Stimulated activated CD4-positive, alpha-beta T cell treated with anti-CD3 and anti-CD28 coated beads, Interleukin-1b, Interleukin-23, amount 100 ng/mL, for 24 hours (primary cell): ENCODE measurements around the gene SLAIN2.
A peak's percentile ranks its signal among the peaks of the same experiment; 100 is the strongest.

ENCODE experiments used
- DNase-seq, 4 experiments: peaks; one replicate each; pipeline ENCODE4 v3.0.0-alpha.2; 2020; ENCODE audit warnings: low read depth in 4 of 4, low spot score in 1 of 4

Gene SLAIN2

DNA sequence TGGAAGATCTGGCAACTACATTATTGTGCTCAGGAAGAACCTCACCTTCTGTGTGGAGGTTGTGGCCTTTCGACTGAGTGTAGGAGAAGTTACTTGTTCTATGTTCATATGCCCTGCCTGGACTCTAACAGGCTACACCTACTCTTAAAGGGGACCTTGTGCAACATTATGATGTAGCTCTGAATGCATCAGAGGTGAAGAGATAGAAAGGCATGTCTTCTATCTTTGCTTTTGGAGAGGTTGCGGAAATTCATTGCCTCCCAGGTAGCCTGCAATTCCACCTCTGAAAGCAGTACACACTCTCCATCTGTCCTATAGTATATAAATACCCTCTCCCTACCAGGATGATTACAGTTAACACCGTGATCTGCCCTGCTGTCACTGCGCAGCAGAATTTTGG is 7.1 kb upstream of the SLAIN2 start:
- DNase-seq, result no peak

DNA sequence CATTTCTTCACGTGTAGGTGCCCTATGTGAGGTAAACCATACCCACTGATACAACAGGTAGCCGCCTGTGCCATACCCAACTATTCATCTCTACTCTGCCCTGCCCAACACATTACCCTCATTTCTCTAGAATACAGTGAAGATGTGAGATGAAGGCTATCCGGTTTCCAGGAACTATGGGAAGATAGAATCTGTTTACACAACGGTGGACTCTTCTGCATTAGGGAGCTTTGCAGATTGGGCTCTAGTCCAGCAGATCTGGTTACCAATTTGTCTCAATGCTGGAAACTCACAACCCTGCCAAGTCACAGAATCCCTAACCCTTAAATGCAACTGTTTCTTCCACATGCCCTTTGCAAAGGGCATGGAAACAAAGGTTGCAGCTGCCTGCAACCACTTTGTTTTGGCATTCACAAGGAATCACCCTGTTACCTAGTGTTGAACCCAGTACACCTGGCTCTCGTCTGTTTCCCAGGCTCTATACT is 6.4 kb upstream of the SLAIN2 start:
- DNase-seq, result no peak

- DNase-seq, result no peak
Measured at GRCh38 chr4:48336146-48336870, 5.0 kb upstream of the SLAIN2 start.

DNA sequence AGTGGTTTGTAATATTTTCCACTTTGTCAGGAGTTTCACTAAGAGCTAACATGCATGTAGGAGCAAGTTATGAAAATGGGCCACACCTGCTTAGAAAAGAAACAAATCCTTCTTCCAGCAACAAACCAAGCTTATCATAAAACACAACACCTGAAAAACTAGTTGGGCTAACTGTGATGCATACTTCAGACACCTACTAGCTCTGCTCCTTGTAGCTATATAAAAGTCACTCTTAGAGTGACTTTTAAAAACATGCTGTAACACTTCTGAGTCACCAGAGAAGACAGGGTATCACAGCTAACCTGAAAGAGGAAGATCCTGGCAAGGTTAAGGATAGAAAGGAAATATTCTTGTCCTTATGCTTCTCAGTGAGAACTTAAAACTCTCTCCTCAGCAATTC is 3.6 kb upstream of the SLAIN2 start:
- DNase-seq, result no peak

DNA sequence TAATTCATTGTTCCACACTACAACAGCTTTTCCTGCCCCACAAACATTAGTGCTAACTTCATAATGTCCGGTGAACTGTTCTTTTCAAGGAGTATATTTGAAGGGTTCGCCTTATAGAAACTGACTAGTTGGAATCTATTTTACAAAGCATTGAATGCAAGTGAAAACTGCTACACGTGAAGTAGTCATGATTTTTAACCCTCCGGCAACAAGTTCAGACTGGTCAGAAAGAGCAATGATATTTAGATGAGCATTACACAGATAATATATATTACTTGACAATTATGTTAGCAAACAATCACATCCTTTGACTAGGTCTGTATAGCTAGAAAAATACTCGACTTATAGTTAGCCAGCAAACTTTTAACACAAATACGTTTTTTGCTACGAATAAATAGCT is 1.7 kb upstream of the SLAIN2 start:
- no peak for DNase-seq

DNA sequence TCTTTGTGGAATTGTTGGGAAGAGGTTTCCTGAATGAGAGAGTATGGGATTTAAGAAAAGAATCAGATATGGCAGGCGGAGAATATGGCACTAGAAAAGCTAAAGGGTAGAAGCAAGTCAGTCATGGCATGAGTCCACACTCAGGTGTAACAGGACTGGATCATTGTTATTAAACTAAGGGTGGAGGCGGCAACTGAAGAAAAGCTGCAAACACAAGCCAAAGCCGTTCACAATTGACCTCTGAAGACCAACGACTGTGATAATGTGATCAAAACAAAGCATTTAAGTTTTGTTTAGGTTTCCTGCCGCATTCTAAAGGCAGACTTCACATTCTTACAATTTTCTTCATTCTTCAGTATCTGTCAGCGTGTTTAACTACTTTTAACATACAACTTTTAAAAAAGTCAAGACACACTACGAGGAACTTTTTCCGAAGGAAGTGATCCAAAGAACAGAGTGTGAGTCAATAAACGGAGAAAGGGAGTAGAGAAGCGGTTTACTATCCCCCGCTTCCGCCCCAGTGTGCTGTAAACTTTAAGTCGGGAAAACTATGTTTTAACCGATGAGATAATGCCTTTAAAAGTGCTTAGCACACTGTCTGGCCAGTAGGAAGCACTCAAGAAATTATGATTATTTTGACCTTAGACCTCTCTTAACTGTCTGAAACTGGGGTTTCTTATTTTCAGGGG is 909 bp upstream of the SLAIN2 start:
- peak in 1 of 4 experiments; percentile 3 for DNase-seq

DNA sequence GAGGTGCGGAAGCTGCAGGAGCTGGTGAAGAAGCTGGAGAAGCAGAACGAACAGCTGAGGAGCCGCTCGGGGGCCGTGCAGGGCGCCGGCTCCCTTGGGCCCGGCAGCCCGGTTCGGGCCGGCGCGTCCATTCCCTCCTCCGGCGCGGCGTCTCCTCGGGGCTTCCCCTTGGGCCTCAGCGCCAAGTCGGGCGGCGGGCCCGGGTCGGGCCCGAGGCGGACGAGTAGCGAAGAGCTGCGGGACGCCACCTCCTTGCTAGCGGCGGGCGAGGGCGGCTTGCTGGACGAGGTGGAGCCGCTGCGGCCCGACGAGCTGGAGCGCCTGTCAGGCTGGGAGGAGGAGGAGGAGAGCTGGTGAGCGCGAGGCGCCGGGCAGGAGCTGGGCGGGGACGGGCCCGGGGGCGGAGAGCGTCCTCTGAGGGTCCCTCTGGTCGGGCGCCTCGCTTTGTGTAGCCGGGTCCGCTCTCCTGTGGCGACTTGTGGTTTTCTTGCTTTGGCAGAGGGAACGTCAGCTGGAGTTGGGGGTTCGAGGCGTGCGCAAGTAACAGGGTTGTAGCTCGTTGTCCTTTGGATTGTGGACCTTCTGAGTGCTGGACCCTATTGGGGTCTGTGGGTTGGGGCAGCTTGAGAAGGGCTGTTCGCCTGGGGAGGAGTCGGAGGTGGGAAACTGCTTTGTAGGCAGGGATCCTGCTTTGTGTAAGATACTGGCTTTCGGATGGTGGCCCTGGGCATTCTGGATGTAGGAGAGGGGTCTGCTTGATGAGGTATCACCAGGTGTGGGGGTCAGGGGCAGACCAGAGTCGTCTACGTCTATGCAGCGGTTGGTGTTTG is 662 bp downstream of the SLAIN2 start:
- DNase-seq, result peak in 3 of 4 experiments; percentile 16 to 34 (median 27)

- no peak for DNase-seq
Measured at GRCh38 chr4:48342606-48342880, 1.2 kb downstream of the SLAIN2 start.

DNA sequence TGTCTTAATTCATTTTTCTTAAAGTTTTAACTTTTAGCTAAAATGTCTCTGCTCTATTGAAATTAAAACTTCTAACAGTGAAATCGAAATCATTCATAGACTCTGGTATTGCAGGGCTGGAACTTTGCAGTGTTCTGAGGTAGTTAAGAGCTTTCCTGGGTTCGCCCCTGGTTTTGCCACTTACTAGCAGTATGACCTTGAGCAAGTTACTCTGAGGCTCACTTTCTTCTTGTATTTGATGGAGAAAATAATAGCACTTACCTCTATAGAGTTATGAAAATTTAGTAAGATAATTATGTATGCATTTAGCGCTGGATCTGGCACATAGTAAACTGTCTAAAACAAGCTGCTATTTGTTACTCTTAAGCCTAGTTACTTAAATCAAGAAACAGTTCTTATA is 1.7 kb downstream of the SLAIN2 start:
- no peak for DNase-seq

GRCh38 chr4:48343551-48343950 is 2.2 kb downstream of the SLAIN2 start:
- no peak for DNase-seq

DNA sequence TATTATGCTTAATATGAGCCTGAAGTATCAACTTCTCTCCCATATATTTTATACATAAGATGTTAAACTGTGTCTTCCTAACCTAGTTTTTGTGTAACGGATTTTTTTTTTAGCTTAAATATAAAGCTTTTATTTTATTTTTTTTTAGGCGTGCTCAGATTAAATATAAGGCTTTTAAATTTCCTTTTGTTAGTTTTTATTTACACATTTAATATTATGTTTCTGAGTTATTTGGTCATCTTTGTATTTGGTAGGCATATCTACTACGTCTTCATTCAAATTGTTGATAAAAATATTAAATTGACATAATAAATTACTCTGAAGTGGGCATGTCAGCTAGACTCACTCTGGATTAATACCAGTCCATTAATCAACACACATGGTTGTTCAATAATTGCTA is 4.2 kb downstream of the SLAIN2 start:
- DNase-seq, result no peak

GRCh38 chr4:48346594-48346993 is 5.3 kb downstream of the SLAIN2 start:
- no peak for DNase-seq

DNA sequence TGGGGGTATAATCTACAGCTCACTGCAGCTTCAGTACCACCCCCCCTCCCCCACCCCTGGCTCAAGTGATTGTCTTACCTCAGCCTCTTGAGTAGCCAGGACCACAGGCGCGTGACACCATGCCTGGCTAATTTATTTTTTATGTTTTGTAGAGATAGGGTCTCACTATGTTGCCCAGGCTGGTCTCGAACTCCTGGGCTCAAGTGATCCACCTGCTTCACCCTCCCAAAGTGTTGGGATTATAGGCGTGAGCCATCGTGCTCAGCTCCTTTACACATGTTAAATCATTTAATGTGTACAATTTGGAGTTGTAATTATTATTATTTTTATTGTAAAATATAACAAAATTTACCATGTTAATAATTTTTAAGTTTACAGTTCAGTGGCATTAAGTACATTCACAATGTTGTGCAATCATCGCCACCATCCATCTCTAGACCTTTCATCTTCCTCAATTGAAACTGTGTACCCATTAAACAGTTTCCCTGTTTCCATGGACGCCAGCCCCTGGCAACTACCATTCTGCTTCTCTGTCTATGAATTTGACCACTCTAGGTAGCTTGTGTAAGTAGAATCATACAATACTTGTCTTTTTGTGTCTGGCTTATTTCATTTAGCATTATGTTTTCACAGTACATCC is 6.1 kb downstream of the SLAIN2 start:
- no peak for DNase-seq

- no peak for DNase-seq
Measured at GRCh38 chr4:48350871-48351270, 9.5 kb downstream of the SLAIN2 start.

- DNase-seq, result no peak
Measured at GRCh38 chr4:48352793-48353192, 11.5 kb downstream of the SLAIN2 start.

- no peak for DNase-seq
Measured at GRCh38 chr4:48356355-48356754, 15.0 kb downstream of the SLAIN2 start.

GRCh38 chr4:48360285-48361011 is 19.1 kb downstream of the SLAIN2 start:
- no peak for DNase-seq

GRCh38 chr4:48361012-48361400 is 19.7 kb downstream of the SLAIN2 start:
- no peak for DNase-seq

DNA sequence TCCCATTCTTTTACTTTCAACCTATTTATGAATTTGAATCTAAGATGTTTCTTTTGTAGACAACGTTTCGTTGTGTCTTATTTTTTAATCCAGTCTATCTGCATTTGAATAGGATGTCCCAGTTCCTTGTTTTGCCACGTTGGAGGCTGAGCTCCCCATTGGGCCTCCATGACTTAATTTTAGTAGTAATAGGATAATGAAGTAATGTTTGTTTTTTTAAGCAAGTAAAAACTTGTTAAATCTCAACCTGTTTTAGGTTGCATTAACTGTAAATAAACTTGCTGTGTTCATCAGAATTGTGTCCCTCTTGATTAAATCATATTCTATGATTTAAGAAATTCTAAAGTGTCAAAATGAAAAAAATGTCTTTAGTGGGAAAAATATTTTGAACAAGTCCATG is 25.3 kb downstream of the SLAIN2 start:
- no peak for DNase-seq

DNA sequence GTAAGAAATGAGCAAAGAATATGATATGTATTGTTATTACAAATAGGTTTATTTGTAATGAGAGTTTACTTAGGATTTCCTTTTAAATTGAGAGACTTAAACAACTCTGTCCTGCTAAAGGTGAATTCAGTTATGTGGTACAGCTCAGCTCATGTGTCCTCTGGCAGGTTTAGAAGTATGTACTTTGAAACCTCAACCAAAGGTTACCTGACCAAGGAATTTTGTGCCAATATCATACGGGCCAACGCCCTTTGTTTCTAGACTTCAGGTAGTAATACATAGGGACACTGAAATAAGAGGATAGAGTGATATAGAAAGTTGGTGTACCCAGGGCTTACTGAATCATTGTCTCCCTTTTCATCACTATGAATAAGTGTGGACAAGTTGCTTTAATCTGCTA is 25.7 kb downstream of the SLAIN2 start:
- DNase-seq, result no peak

DNA sequence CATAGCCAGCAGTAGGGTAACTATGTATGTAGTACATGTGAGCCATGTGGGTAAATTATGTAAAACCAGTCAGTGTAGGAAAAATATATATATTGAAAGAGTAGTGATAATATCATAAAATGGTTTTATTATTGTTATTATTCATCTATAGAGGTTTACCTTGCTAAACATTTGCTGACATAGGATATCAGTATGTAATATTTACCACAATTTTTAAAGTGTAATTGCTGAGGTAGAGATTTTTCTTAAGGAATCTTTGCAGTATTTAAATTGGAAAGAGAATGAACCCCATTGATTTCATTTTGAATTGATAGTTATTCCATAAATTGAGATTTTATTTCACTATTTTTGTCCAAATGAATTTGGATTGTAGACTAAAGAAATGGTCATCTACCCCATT is 27.1 kb downstream of the SLAIN2 start:
- no peak for DNase-seq
